ENCODE results near the gene TMEM200C.

Gene TMEM200C

DNA sequence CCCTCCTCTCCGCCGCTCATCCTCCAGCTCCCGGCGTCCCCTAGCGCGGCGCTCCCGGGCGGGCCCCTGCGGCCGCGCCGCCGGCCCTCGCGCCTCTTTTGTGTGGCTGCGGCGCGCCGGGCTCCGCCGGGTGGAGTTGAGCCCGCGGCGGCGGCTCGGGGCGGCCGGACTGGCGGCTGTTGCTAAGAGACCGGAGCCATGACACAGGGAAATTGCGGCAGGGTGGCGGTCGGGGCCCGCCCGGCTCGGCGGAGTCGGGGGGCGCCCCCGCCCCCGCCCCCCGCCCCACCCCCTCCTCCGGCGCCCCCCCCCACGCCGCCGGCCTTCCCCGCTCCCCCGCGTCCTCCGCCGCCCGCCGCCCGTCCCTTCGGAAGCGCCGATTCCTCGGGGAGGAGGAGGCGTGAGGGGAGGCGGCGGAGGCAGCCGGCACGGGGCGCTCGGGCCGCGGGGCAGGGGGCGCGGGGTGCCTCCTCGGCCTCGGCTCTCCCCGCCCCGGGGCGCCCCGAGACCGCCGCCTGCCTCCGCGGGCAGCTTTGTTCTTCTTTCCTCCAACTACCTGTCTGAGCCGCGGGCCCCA is at the start of gene TMEM200C:
Gene TMEM200C, minus strand, starts transcription at position 224 of the 577 bp plus-strand sequence. CDS start 3,459 bp downstream, outside the sequence.
- no peak for DNase-seq

DNA sequence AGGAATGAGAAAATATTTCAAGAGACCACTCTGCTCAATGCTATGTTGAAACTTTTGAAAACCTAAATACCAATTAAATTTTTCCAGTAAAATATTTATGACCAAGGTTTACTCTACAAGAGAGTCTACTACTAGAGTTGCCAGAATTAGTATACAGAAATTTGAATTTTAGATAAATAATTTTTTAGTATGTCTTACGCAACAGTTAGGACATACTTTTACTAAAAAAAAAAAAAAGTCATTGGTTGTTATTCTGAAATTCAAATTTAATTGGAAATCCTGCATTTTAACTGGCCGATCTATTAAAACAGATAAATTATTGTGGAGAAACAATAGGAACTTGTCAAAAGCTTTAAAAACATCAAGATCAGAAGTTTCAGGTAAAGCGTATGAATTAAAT is 49.1 kb upstream of the TMEM200C start:
- no peak for DNase-seq
- no peak for TF ChIP-seq GATA1 (IDR thresholded peaks at IDR 0.05; ENCODE audit: low read depth, low read length)
- no peak for TF ChIP-seq POLR2A (IDR thresholded peaks at IDR 0.05; ENCODE audit: low read length)

More for the DNA sequence above, at the start of gene TMEM200C:
- TF ChIP-seq GATA1 (IDR thresholded peaks at IDR 0.05; ENCODE audit: low read depth, low read length) = no peak
- TF ChIP-seq POLR2A (IDR thresholded peaks at IDR 0.05; ENCODE audit: low read length) = no peak

DNA sequence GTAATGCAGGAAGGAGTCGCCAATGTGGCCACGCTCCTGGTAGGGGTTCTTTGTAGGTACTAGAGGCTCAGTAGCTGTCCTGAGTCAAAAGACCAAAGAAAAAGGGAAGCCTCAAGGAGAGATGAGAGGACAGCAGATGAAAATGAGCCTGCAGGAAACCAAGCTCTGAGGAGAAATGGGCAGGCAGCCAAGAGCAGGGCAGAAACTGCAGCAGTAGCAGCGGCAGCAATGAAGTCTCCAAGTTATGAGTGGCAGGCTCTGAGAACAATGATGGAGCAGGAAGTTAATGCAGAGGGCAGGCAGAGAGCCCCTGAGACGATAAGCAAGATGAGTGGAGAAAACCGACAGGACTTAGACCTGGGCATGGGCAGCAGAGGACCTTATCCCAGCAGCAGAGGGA is 48.2 kb upstream of the TMEM200C start:
- TF ChIP-seq GATA1 (IDR thresholded peaks at IDR 0.05; ENCODE audit: low read depth, low read length) = no peak
- TF ChIP-seq POLR2A (IDR thresholded peaks at IDR 0.05; ENCODE audit: low read length) = no peak
- no peak for DNase-seq

DNA sequence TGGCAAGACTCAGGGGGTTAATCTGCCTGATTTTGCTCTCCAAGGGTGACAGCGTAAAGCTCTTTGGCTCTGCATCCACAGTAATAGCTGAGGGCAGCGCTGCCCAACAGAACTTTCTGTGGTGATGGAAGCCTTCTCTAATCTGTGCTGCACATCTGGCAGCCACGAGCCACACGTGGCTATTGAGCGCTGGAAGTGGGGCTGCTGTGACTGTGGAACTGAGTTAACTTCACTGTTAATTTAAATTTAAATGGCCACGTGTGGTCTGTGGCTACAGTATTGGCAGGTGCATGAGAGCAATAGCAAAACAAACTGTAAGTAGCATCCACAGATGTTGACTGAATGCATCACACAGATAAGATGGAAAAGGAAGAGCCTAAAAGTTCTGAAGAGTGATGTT is 47.3 kb upstream of the TMEM200C start:
- DNase-seq = no peak

DNA sequence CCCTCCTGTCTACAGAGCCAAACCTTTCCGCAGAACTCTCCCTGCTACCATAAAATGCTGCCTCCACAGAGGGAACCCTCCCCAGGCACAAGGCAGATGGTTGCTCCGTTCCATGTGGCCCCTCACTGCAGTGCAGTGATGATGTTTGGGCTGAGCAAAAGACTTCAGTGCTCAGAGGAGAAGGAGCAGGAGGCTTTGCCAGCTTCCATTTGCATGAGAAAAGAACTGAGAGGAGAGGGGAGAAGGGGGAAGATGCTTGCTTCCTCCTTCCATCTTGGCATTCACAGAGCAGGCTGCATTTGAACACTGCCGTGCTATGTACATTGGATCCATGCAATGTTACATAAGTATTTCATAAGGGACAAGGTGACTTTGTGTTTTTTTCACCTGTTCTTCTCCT is 46.6 kb upstream of the TMEM200C start:
- TF ChIP-seq GATA1 (IDR thresholded peaks at IDR 0.05; ENCODE audit: low read depth, low read length) (no peak), POLR2A (IDR thresholded peaks at IDR 0.05; ENCODE audit: low read length) (no peak)
- DNase-seq = no peak

More for the DNA sequence above, 47.3 kb upstream of the TMEM200C start:
- TF ChIP-seq GATA1 (IDR thresholded peaks at IDR 0.05; ENCODE audit: low read depth, low read length) = no peak
- no peak for TF ChIP-seq POLR2A (IDR thresholded peaks at IDR 0.05; ENCODE audit: low read length)

DNA sequence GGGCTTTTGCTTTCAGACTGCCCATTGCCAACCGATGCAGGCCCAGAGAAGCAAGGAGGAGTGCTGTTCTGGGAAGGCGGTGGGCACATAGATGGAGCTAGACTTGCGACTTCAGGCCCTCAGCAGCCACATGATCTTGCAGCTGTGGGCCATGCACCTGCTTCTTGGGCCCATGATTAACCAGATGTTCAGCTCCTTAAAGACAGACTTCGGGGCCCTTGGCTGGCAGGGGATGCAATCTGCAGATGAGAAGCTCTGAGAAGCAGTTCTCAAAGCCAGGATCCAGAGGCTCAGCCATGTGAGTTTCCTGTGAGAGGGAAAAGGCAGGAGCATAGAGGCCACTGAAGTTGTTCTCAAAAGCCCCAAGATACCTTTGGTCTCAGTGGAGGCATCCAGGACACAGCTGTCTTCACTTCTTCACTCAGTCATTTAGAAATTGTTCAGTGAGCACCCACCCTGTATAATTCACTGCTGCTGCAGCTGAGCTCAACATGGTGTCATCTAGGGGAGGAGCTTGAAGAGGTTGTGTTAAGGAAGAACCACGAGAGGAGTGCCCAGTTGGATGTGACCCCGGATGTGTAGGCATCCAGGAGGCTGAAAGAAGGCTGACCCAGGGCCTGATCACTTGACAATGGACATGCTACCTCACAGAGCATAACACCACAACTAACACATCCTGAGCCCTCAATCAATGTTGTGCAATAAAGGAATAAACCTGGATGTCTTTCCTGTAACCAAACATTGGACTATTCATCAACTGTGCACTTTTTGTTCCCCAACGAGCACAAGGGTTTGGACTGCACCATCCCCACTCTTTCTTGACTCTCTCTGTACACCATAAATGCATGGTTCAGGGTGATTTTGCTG is 44.7 kb upstream of the TMEM200C start:
- DNase-seq = no peak
- TF ChIP-seq POLR2A (IDR thresholded peaks at IDR 0.05; ENCODE audit: low read length) (no peak), GATA1 (IDR thresholded peaks at IDR 0.05; ENCODE audit: low read depth, low read length) (no peak)

DNA sequence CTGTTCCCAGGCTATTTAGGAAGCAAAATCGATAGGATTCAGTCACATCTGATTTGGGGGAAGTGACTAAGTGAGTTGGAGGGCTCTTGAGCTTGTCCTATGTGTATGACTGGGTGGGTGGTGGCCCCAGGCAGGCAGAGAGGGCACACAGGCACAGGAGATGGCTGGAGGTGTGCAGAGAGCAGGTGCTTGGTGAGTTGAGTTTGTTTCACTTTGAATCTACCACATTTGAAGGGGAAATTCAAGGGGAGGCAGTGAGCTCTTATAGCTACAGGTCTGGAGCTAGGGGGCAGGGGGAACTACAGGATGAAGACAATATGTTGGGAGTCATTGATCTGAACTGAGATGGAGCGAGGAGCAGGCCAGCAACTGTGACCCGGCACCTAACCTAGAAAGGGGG is 42.5 kb upstream of the TMEM200C start:
- TF ChIP-seq POLR2A (IDR thresholded peaks at IDR 0.05; ENCODE audit: low read length) = no peak
- no peak for TF ChIP-seq GATA1 (IDR thresholded peaks at IDR 0.05; ENCODE audit: low read depth, low read length)
- DNase-seq = no peak

DNA sequence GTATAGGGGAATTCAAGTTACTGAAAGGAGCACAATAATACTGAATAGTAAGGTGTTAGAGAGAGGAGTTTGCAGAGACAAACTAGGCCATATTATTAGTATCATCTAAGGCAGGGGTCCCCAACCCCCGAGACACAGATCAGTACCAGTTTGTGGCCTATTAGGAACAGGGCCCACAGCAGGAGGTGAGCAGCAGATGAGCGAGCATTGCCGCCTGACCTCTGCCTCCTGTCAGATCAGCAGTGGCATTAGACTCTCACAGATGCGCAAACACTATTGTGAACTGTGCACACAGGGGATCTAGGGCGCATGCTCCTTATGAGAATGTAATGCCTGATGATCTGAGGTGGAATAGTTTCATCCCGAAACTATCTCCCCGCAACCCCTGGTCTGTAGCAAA is 41.8 kb upstream of the TMEM200C start:
- no peak for DNase-seq
- no peak for TF ChIP-seq POLR2A (IDR thresholded peaks at IDR 0.05; ENCODE audit: low read length)
- no peak for TF ChIP-seq GATA1 (IDR thresholded peaks at IDR 0.05; ENCODE audit: low read depth, low read length)

DNA sequence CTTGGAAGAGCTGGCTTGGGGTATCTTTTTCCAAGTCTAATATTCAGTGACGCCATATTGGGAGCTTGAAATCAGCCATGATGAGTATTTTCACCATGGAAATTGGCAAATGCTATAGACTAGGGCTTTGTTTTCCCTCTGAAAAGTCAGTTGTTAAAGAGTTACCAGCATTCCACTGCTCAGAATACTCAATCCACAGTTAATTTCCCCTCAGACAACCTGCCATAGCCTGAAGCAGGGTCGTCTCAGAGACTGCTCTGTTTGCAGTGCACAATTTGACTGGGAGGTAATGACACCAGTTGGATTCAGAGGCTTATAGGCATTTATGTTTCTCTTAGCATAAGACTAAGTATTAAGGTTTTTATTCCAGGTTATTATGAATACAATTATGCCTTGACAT is 35.5 kb upstream of the TMEM200C start:
- no peak for DNase-seq
- TF ChIP-seq GATA1 (IDR thresholded peaks at IDR 0.05; ENCODE audit: low read depth, low read length) = no peak
- no peak for TF ChIP-seq POLR2A (IDR thresholded peaks at IDR 0.05; ENCODE audit: low read length)

DNA sequence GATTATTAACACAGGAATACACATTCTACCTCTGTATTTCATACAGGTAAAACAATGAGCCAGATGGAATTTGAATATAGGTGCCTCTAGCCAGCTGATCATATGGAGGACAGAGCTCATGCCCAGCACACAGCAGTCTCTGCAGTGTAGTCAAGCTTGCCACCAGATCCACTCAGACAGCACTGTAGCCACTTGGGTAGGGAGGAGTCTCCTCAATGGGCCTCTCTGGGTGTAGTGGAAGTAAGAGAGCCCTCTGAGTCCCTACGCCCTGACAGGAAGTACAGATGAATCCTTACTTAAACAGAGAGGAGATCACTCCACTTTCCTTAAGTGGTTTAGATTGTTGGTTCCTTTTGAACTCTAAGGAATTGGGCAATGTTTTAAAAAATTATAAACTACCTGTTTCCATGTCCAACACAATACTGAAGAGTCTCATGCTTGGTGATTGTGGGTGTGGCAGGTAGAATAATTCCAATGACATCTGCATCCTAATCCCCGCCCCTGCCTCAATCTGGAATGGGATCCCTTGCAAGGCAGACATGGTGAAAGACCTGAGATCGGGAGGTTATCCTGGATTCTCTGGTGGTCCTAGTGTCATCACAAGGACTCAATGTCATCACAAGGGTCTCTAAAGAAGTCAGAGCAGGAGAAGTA is 23.0 kb upstream of the TMEM200C start:
- DNase-seq = no peak
- TF ChIP-seq POLR2A (IDR thresholded peaks at IDR 0.05; ENCODE audit: low read length) (no peak), GATA1 (IDR thresholded peaks at IDR 0.05; ENCODE audit: low read depth, low read length) (no peak)

DNA sequence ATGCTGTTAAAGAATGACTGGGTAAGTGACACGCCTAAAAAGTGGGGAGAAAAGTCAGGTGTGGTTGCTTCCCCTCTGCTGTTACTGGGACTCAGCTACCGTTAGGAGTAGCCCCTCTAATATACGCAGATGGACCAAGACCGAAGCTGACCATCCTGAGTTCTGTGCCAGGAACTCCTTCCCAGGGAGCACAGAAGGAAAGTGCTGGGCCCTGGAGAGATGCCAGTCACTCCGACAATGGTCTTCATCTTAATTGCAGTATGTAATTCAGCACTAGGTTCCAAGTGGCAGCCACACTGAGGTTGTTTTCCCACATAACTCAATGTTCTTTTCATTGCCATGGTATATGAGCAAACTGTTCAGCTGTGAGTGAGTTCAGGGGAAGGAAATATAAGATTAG is 19.6 kb upstream of the TMEM200C start:
- TF ChIP-seq GATA1 (IDR thresholded peaks at IDR 0.05; ENCODE audit: low read depth, low read length) (no peak), POLR2A (IDR thresholded peaks at IDR 0.05; ENCODE audit: low read length) (no peak)
- no peak for DNase-seq

DNA sequence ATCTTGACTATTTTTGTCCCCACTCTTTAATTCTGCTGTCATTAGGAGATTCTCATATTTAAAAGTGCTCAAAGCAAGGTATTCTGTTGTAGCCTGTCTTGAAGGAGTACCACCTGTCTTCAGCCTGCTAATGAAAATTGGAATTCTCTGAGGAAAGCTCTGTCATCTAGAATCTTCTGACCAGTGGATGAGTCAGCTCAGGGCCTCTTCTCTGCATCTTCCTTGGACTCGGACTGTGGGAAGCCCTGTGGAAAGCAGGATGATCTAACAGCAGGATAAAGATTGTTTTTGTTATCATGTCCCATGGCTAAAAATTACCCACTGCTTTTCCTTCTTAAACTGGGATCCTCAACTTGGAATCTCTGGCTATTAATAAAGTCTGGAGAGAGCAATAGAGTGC is 18.7 kb upstream of the TMEM200C start:
- TF ChIP-seq GATA1 (IDR thresholded peaks at IDR 0.05; ENCODE audit: low read depth, low read length) (no peak), POLR2A (IDR thresholded peaks at IDR 0.05; ENCODE audit: low read length) (no peak)
- DNase-seq = no peak

DNA sequence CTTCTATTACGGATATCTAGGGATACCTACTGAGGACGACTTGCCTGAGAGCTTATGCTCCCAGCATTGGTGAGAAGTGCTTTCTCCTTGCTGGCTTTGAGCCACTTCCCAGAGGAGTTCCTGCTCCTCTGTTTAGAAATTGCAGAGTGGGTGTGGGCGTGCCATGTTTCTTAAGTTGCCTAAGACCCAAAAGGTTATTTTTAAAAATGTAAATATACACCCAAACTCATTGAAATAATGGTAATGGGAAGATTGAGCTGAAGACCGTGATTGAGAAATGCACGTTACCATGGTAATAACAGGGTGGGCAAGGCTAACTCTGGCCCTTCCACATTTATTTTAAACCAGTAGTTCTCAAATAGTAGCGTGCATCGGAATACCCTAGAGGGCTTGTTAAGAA is 17.2 kb upstream of the TMEM200C start:
- TF ChIP-seq GATA1 (IDR thresholded peaks at IDR 0.05; ENCODE audit: low read depth, low read length) = no peak
- TF ChIP-seq POLR2A (IDR thresholded peaks at IDR 0.05; ENCODE audit: low read length) = no peak
- no peak for DNase-seq

DNA sequence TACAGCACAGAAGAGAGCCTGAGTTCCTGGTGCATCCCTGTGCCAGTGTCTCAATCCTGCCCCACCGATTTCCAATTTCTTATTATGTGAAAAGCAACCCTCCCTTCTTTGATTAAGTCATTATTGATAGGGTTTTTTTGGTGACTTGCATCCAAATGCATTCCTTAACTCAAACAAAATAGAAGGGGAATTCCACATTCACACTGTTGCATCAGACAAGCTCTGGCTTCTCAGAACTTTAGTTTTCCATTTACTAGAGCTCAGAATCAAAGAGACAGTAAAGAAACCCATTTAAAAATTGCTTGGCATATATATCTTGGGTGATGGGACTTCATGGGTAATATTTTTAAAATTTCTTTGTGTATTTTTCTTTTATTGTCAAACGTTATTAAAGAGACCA is 13.8 kb upstream of the TMEM200C start:
- no peak for DNase-seq
- no peak for TF ChIP-seq GATA1 (IDR thresholded peaks at IDR 0.05; ENCODE audit: low read depth, low read length)
- no peak for TF ChIP-seq POLR2A (IDR thresholded peaks at IDR 0.05; ENCODE audit: low read length)
